Suprapubic skin (tissue), 4 donors: ENCODE data around the gene PAK6. TPM values are rescaled to one million over a fixed set of nuclear protein-coding genes. Genes with fewer than 3 reads are reported as not detected.

ENCODE experiments used
- DNase-seq, 2 donors: peaks; one replicate each; pipeline ENCODE4 v3.0.0-alpha.2; 2019; ENCODE audit warnings: low spot score in 2 of 2
- H3K27ac ChIP-seq: fragments of 200-600 bp; sonication (generic); one replicate; pipeline ENCODE4 v1.5.1; 2019
- H3K27me3 ChIP-seq: fragments of 200-600 bp; sonication (generic); one replicate; pipeline ENCODE4 v1.5.1; 2019
- H3K36me3 ChIP-seq: fragments of 200-600 bp; sonication (generic); one replicate; pipeline ENCODE4 v1.5.1; 2019
- H3K4me1 ChIP-seq: fragments of 200-600 bp; sonication (generic); one replicate; pipeline ENCODE4 v1.5.1; 2019
- H3K4me3 ChIP-seq: fragments of 200-600 bp; sonication (generic); one replicate; pipeline ENCODE4 v1.5.1; 2019; ENCODE audit warnings: mild to moderate bottlenecking
- H3K9me3 ChIP-seq: fragments of 200-600 bp; sonication (generic); one replicate; pipeline ENCODE4 v1.5.1; 2019
- EP300 ChIP-seq: sonication (generic); formaldehyde crosslinking; IDR thresholded peaks from one replicate; pipeline ENCODE4 v1.6.1; 2017; ENCODE audit warnings: antibody characterized with exemption
- POLR2A ChIP-seq, 2 donors: fragments of 450-650 bp; IDR thresholded peaks; one replicate each; pipeline ENCODE4 v1.6.1; 2017; ENCODE audit warnings: antibody characterized with exemption in 2 of 2, mild to moderate bottlenecking in 2 of 2, moderate library complexity in 2 of 2
- POLR2AphosphoS5 ChIP-seq, 3 donors: sonication (generic); formaldehyde crosslinking; IDR thresholded peaks; one replicate each; pipeline ENCODE4 v1.6.1; 2017; ENCODE audit warnings: antibody characterized with exemption in 3 of 3
- whole genome bisulfite sequencing: methylation state at CpG from one replicate; pipeline ENCODE4 v1.1.5; 2018; 5-methylcytosine and 5-hydroxymethylcytosine counted together
- total RNA-seq, 4 donors: library from RNA; depleted of rRNA; stranded (reverse); fragments of >200 nt; gene quantifications; one replicate each; pipeline ENCODE4 v1.1.0, GENCODE V29; 2016
- TF ChIP-seq, protein P1 (sequence below), 2 donors: fragments of 200-600 bp in 1 of 2; fragments of 450-650 bp in 1 of 2; sonication (generic) in 1 of 2; IDR thresholded peaks; one replicate each; pipeline ENCODE4 v1.5.1; 2016 to 2019; ENCODE audit warnings: antibody characterized with exemption in 2 of 2, mild to moderate bottlenecking in 1 of 2, moderate library complexity in 1 of 2

The PAK6 gene
- total RNA-seq, 4 donors from 2014 or later: 71.7 to 145 (median 79.2) TPM

- H3K27ac ChIP-seq: no peak overlapping the region
- H3K4me1 ChIP-seq: peaks cover 11% of the 10 kb centered on the region
- peaks cover 5% of the 10 kb centered on the region for H3K36me3 ChIP-seq
- TF ChIP-seq POLR2AphosphoS5 (IDR thresholded peaks at IDR 0.05) (no peak), EP300 (no peak), POLR2A (IDR thresholded peaks at IDR 0.05) (no peak)
- TF ChIP-seq, protein P1, sequence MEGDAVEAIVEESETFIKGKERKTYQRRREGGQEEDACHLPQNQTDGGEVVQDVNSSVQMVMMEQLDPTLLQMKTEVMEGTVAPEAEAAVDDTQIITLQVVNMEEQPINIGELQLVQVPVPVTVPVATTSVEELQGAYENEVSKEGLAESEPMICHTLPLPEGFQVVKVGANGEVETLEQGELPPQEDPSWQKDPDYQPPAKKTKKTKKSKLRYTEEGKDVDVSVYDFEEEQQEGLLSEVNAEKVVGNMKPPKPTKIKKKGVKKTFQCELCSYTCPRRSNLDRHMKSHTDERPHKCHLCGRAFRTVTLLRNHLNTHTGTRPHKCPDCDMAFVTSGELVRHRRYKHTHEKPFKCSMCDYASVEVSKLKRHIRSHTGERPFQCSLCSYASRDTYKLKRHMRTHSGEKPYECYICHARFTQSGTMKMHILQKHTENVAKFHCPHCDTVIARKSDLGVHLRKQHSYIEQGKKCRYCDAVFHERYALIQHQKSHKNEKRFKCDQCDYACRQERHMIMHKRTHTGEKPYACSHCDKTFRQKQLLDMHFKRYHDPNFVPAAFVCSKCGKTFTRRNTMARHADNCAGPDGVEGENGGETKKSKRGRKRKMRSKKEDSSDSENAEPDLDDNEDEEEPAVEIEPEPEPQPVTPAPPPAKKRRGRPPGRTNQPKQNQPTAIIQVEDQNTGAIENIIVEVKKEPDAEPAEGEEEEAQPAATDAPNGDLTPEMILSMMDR (IDR thresholded peaks at IDR 0.05): no peak
- H3K27me3 ChIP-seq: peaks cover 2% of the 10 kb centered on the region
- no peak overlapping the region for H3K4me3 ChIP-seq
- WGBS: 83% methylated on average over 6 of the region's 9 CpGs
- H3K9me3 ChIP-seq: no peaks in the 10 kb centered on the region
- no peak for DNase-seq
These were observed 19.0 kb downstream of the PAK6 start for GRCh38 chr15:40257656-40258450.

GRCh38 chr15:40258544-40258943 is 19.7 kb downstream of the PAK6 start:
- no peak for DNase-seq
- H3K4me3 ChIP-seq: no peak overlapping the region
- H3K27ac ChIP-seq: no peak overlapping the region
- peaks cover 5% of the 10 kb centered on the region for H3K36me3 ChIP-seq
- TF ChIP-seq POLR2AphosphoS5 (IDR thresholded peaks at IDR 0.05) (no peak), POLR2A (IDR thresholded peaks at IDR 0.05) (no peak), EP300 (no peak)
- TF ChIP-seq, protein P1 (IDR thresholded peaks at IDR 0.05): no peak
- 100% methylated on average over 1 of the region's 8 CpGs for WGBS
- H3K4me1 ChIP-seq: peaks cover 4% of the 10 kb centered on the region
- H3K9me3 ChIP-seq: no peaks in the 10 kb centered on the region
- no peaks in the 10 kb centered on the region for H3K27me3 ChIP-seq

DNA sequence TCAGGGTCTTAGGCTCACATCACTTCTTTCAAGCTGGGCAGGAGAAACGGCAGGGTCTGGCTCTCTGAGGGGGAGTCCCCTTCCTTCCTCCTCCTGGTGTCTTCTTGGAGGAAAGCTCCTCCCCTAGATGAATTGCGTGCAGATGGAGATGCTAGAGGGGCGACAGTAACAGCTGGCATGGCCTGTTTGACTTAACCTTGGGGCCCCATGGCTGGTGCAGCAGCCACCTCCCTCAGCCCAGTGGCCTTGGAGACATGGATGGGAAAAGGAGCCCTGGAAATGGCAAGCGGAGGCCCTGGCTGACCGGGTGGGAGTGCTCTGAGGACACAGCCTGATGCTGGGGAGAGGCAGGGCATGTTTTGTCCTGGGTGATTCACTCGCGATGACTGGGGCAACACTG is 20.2 kb downstream of the PAK6 start:
- no peak overlapping the region for H3K27ac ChIP-seq
- H3K4me3 ChIP-seq: no peak overlapping the region
- no peak for DNase-seq
- TF ChIP-seq EP300 (no peak), POLR2AphosphoS5 (IDR thresholded peaks at IDR 0.05) (no peak), POLR2A (IDR thresholded peaks at IDR 0.05) (no peak)
- TF ChIP-seq, protein P1 (IDR thresholded peaks at IDR 0.05): no peak
- H3K27me3 ChIP-seq: no peaks in the 10 kb centered on the region
- no peaks in the 10 kb centered on the region for H3K4me1 ChIP-seq
- no peaks in the 10 kb centered on the region for H3K9me3 ChIP-seq
- peaks cover 5% of the 10 kb centered on the region for H3K36me3 ChIP-seq
- 75% methylated on average over 5 of the region's 7 CpGs for WGBS

DNA sequence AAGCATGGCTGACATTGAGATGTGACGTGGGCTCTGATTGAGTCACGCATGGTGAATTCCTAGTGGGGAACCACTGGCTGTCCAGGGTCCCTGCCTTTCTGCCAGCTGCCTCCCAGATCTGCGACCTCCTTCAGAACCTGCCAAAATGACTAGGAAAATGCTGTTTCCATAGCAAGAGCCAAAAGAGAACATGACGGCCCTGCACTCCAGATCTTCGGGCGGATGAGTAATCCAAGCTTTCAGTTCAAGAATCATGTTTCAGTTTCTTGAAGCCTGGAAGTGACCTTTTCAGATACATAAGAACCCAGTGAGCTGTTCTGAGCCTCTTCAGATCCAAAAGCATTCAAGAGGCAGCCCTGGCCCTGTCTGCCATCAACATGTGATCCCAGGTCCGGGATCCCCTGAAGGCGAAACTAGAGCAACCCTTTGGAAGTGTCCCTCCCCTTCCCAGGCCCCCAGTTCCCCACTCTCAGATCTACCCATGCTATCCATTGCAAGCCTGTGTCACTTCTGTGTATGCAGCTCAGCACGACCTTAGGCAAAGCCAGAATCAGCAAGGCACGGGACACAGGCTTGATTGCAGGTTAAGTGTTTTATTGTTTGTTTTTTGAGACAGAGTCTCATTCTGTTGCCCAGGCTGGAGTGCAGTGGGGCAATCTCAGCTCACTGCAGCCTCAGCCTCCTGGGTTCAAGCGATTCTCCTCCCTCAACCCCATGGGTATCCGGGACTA is 24.3 kb downstream of the PAK6 start:
- H3K4me1 ChIP-seq: peaks cover 13% of the 10 kb centered on the region
- TF ChIP-seq, protein P1 (IDR thresholded peaks at IDR 0.05): no peak
- TF ChIP-seq POLR2A (IDR thresholded peaks at IDR 0.05) (no peak), EP300 (no peak), POLR2AphosphoS5 (IDR thresholded peaks at IDR 0.05) (no peak)
- DNase-seq: no peak
- no peak overlapping the region for H3K4me3 ChIP-seq
- peaks cover 20% of the 10 kb centered on the region for H3K36me3 ChIP-seq
- 49% methylated on average over 10 of the region's 12 CpGs for WGBS
- no peaks in the 10 kb centered on the region for H3K27me3 ChIP-seq
- H3K9me3 ChIP-seq: no peaks in the 10 kb centered on the region
- no peak overlapping the region for H3K27ac ChIP-seq
